GM19099 (cell line): Measurements from ENCODE around the gene ADCY7.

ENCODE experiments used
- POLR2A ChIP-seq: IDR thresholded peaks from 3 replicates; pipeline ENCODE4 v1.6.1; 2011; ENCODE audit warnings: low read depth; ENCODE audit not compliant: insufficient read length; ENCODE audit errors: extremely low read depth

The ADCY7 gene

GRCh38 chr16:50316102-50316847 lies 49.9 kb downstream of the ADCY7 start:
- TF ChIP-seq POLR2A, result no peak

GRCh38 chr16:50316848-50317630 lies 50.7 kb downstream of the ADCY7 start:
- no peak for TF ChIP-seq POLR2A

- no peak for TF ChIP-seq POLR2A
These were observed 52.6 kb downstream of the ADCY7 start for GRCh38 chr16:50318796-50319578.

GRCh38 chr16:50320310-50320709 lies 54.0 kb downstream of the ADCY7 start:
- no peak for TF ChIP-seq POLR2A

- TF ChIP-seq POLR2A, result no peak
These were observed 56.0 kb downstream of the ADCY7 start for GRCh38 chr16:50322333-50322732.

GRCh38 chr16:50323335-50324011 lies 57.1 kb downstream of the ADCY7 start:
- no peak for TF ChIP-seq POLR2A

GRCh38 chr16:50324345-50324744 lies 58.0 kb downstream of the ADCY7 start:
- TF ChIP-seq POLR2A, result no peak

- TF ChIP-seq POLR2A, result no peak
These were observed 59.9 kb downstream of the ADCY7 start for GRCh38 chr16:50326264-50326663.

- TF ChIP-seq POLR2A, result no peak
These were observed 60.6 kb downstream of the ADCY7 start for GRCh38 chr16:50326835-50327465.

- TF ChIP-seq POLR2A, result no peak
These were observed 63.3 kb downstream of the ADCY7 start for GRCh38 chr16:50329446-50330189.

GRCh38 chr16:50331570-50331969 lies 65.2 kb downstream of the ADCY7 start:
- TF ChIP-seq POLR2A, result no peak

- no peak for TF ChIP-seq POLR2A
These were observed 66.2 kb downstream of the ADCY7 start for GRCh38 chr16:50332599-50332998.

- no peak for TF ChIP-seq POLR2A
These were observed 68.0 kb downstream of the ADCY7 start for GRCh38 chr16:50334106-50334975.

- TF ChIP-seq POLR2A, result no peak
These were observed 69.0 kb downstream of the ADCY7 start for GRCh38 chr16:50335196-50335958.
